Duodenal mucosa (tissue), 2 donors: ENCODE measurements around the gene PRR29.

Experiments used
- H3K27ac ChIP-seq: one replicate; pipeline ENCODE4 v1.7.0; 2013; ENCODE audit warnings: low read depth, low read length
- H3K27me3 ChIP-seq, 2 donors: one replicate each; pipeline ENCODE4 v1.7.0; 2013; ENCODE audit warnings: low read length in 2 of 2, control low read depth in 1 of 2; ENCODE audit not compliant: insufficient read depth in 2 of 2, control insufficient read depth in 1 of 2
- H3K36me3 ChIP-seq, 2 donors: one replicate each; pipeline ENCODE4 v1.7.0; 2013; ENCODE audit warnings: low read length in 2 of 2, control low read depth in 1 of 2; ENCODE audit not compliant: insufficient read depth in 2 of 2, control insufficient read depth in 1 of 2
- H3K4me1 ChIP-seq, 2 donors: one replicate each; pipeline ENCODE4 v1.7.0; 2013; ENCODE audit warnings: low read length in 2 of 2, control low read depth in 1 of 2; ENCODE audit not compliant: insufficient read depth in 2 of 2, control insufficient read depth in 1 of 2
- H3K4me3 ChIP-seq, 2 donors: one replicate each; pipeline ENCODE4 v1.7.0; 2013; ENCODE audit warnings: low read length in 2 of 2, low read depth in 1 of 2
- H3K9ac ChIP-seq, 2 donors: one replicate each; pipeline ENCODE4 v1.7.0; 2013; ENCODE audit warnings: low read length in 2 of 2, low read depth in 1 of 2
- H3K9me3 ChIP-seq, 2 donors: one replicate each; pipeline ENCODE4 v1.7.0; 2013; ENCODE audit warnings: low read length in 2 of 2, control low read depth in 1 of 2; ENCODE audit not compliant: control insufficient read depth in 1 of 2

Gene PRR29

DNA sequence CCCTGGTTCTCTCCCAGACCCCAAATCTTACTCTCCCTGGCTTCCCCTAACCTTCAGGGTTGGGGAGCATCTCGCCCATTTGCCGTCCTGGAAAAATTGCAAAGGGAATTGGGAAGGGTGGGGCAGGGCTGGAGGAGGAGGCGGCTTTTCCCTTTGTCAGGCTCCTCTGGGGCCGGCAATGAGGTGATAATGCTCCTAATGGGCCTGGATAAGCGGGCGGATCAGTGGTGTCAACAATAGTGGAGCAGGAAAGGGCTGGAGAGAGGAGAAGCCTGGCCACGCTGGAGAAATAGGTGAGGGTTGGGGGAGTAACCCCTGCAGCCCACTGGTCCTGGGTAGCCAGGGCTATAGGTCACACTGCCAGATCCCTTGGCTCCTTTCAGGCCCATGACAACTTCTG, 37.7 kb upstream of the PRR29 start:
- Histone ChIP-seq H3K9ac (no peak overlapping the region), H3K36me3 (no peaks in the 10 kb centered on the region), H3K27ac (no peak overlapping the region), H3K4me3 (no peak overlapping the region), H3K4me1 (peaks cover 3 to 5% of the 10 kb centered on the region in 2 donors), H3K9me3 (no peaks in the 10 kb centered on the region), H3K27me3 (no peaks in the 10 kb centered on the region)

DNA sequence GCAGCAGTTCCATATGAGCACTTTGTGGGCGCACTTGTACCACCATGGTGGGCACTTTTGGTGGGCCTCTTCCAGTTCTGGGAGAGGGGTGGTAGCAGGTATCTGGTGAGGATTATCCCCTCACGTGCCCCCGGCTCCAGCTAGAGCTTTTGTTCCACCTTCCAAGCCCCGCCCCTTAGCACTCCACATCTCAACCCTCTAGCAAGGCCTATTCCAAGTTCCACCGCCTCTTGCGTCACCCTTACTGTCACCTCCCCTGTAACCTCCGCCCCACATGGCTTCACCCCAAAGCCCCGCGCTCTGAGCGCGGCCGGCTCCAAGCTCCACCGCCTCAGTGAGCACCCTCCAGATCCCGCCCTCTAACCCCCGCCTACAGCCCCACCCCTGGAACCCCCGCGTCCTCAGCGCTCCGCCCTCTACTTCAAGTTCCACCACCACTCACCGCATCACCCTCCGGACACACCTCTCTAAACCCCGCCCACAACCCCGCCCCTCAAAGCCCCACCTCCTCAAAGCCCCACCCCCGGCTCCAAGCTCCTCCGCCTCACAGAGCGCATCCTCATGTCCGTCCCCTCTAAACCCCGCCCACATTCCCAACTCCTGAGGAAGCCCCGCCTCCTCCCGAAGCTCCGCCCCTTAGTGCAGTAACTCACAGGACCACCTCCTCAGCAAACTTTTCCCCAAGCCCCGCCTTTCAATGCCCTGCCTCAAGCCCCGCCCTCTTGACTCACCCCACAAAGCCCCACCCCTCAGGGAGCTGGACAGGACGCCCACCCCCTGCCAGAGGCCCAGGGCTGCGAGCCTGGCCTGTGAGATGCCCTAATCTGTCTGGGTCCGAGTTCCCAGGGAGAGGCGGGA, 36.6 kb upstream of the PRR29 start:
- H3K4me1 ChIP-seq: peaks cover 3 to 5% of the 10 kb centered on the region in 2 donors
- H3K4me3 ChIP-seq: peak overlapping the region; percentile 23 to 55
- no peak overlapping the region for H3K9ac ChIP-seq

DNA sequence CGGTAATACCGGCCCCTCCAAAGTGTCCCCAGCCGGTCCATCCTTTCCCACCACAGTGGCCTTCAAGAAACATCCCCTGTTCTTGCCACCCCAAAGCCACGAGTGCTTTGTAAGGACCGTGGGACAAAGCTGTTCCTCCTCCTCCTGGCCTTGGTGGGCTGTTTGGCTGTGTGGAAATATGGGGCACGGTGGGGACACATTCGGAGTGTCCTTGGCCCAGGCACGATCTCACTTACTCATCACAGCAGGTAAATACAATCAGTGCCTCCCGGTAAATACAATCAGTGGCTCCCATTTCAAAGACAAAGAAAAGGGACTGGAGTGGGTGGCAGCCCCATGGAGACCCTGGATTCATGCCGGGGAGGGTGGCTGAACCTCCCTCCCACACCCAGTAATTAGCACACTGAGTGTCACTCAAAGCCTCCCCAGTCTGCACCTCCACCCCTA, 35.8 kb upstream of the PRR29 start:
- Histone ChIP-seq H3K9me3 (no peaks in the 10 kb centered on the region), H3K9ac (no peak overlapping the region), H3K27ac (no peak overlapping the region), H3K4me1 (peaks cover 3 to 5% of the 10 kb centered on the region in 2 donors), H3K27me3 (no peaks in the 10 kb centered on the region), H3K36me3 (no peaks in the 10 kb centered on the region), H3K4me3 (no peak overlapping the region)

More for the DNA sequence above, 36.6 kb upstream of the PRR29 start:
- Histone ChIP-seq H3K36me3 (no peaks in the 10 kb centered on the region), H3K9me3 (no peaks in the 10 kb centered on the region), H3K27me3 (no peaks in the 10 kb centered on the region), H3K27ac (no peak overlapping the region)

DNA sequence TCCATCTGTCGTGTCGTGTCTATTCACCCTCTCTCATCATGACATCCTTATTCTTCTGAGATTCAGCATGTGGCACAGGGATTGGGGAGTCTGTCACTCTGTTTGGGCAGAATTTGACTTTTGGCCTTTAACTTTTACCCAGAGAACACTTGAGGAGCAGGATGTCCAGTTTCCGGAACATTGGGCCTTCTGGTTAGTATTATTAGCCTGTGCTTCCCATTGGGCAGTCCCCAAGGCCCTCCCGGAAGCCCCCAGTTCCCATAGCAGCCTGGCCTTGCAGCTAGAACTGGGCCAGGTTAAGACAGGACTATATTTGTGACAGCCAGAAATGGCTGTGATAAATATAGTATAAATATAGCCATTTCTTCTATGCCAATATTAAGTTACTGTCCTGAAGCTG, 35.0 kb upstream of the PRR29 start:
- H3K9ac ChIP-seq: no peak overlapping the region

DNA sequence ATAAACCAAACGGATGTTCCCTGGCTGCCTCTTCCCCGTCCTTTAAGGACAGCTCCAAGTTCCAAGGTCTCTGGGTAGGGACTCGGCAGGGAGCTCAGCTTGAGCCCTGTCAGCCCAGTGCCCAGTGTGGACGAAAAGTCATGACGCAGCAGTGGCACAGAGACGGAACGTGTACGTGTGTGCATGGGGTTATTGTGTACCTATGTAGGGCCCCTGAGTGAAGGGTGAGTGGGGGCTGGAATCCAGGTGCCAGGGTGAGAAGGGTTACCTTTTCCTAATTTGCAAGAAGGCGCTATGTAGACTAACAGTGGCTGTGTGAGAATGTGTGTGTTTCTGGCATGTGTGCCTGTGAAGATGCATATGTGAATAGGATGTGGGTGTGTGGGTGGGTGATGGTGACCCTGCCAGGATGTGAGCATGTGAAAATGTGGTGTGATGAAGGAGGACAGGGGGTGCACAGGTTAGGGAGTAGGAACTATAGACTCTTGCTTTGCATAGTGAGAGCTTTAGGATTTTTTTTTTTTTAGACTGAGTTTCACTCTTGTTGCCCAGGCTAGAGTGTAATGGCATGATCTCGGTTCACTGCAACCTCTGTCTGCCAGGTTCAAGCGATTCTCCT, 31.4 kb upstream of the PRR29 start:
- no peak overlapping the region for H3K9ac ChIP-seq
- no peak overlapping the region for H3K27ac ChIP-seq
- H3K36me3 ChIP-seq: no peaks in the 10 kb centered on the region
- no peaks in the 10 kb centered on the region for H3K4me1 ChIP-seq
- H3K27me3 ChIP-seq: no peaks in the 10 kb centered on the region
- H3K9me3 ChIP-seq: no peaks in the 10 kb centered on the region
- H3K4me3 ChIP-seq: no peak overlapping the region

More for the DNA sequence above, 35.0 kb upstream of the PRR29 start:
- no peaks in the 10 kb centered on the region for H3K9me3 ChIP-seq
- peaks cover 3 to 5% of the 10 kb centered on the region in 2 donors for H3K4me1 ChIP-seq
- H3K36me3 ChIP-seq: no peaks in the 10 kb centered on the region
- H3K27ac ChIP-seq: no peak overlapping the region
- no peak overlapping the region for H3K4me3 ChIP-seq
- no peaks in the 10 kb centered on the region for H3K27me3 ChIP-seq

DNA sequence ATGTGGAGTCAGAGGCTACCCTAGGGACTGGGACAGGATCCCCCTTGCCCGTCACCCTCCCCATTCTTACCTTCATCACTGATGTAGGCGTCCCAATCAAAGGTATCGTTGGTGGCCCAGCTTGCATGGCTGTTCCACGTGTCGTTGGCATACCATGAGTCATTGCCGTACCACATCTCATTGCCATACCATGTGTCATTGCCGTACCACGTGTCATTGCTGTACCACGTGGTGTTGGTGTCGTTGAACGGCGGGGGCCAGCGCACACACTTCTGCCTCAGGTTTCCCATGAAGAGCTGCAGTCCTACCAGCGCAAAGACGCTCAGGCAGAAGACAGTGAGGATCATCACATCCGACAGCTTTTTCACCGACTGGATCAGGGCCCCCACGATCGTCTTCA, 30.2 kb upstream of the PRR29 start:
- Histone ChIP-seq H3K9me3 (no peaks in the 10 kb centered on the region), H3K36me3 (no peaks in the 10 kb centered on the region), H3K27ac (no peak overlapping the region), H3K27me3 (no peaks in the 10 kb centered on the region), H3K9ac (no peak overlapping the region), H3K4me3 (no peak overlapping the region), H3K4me1 (no peaks in the 10 kb centered on the region)

DNA sequence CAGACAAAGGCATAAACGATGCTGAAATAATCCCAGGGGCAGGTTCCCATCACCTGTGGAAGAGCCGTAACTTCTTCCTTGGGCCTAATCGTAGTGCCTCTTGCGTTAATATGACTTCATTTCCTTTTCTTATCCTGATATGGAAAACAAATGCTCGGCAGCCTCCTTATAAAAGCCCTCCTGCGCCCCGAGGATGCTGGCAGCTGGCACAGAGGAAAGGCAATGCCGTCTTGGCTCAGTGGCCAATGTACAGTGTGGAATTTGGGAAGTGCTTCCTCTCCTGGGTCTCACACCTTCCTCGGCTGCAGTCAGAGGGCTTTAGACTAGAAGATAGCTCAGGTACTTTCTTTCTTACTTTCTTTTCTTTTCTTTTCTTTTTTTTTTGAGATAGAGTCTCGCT, 28.9 kb upstream of the PRR29 start:
- no peaks in the 10 kb centered on the region for H3K36me3 ChIP-seq
- H3K27me3 ChIP-seq: no peaks in the 10 kb centered on the region
- no peak overlapping the region for H3K27ac ChIP-seq
- no peaks in the 10 kb centered on the region for H3K9me3 ChIP-seq
- H3K9ac ChIP-seq: no peak overlapping the region
- no peak overlapping the region for H3K4me3 ChIP-seq
- no peaks in the 10 kb centered on the region for H3K4me1 ChIP-seq

DNA sequence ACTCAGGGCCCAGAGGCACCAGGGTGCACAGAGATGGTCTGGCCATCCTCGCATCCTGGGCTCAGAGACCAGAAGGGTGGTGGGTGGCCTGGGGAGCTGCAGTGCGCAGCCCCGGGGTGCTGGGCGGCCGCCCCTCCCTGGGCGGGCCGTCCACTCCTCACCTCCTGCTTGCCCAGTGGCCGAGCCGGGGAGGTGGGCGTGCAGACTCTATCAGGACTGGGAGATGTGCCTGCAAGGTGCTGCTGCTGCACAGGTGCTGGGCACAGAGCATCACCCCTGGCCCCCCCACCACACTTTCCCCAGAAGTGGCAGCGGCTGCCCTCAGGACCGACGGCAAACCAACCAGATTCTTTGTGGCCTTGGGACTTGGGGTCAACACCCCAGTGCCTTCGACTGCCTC, 25.4 kb upstream of the PRR29 start, which contains the start of gene SCN4A:
SCN4A (minus strand) TSS at position 123 of the 400 bp plus-strand sequence; CDS start at position 46, 77 bp downstream.
- Histone ChIP-seq H3K27ac (no peak within 1 kb of the TSS), H3K9me3 (no peaks in the 10 kb centered on the region)

DNA sequence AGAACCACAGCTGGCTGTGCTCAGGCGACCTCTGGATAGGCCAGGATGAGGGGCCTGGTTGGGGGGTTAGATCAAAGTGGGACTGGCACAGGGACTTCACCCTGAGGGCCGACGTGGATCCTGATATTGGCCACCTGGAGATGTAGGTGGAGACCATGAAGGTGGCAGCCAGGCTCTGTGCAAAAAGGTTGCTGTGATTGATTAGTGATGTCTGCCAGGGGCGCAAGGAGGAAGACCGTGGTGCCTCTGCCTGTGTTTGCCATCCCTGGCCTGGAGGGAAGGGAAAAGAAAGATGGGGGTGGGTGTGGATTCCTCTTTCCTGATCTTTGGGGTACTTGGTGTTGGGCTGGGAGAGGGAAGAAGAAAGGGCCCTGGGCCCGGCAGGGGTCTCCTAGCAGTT, 24.9 kb upstream of the PRR29 start:
- no peak overlapping the region for H3K9ac ChIP-seq

More for the DNA sequence above, 25.4 kb upstream of the PRR29 start, which contains the start of gene SCN4A:
- Histone ChIP-seq H3K27me3 (no peaks in the 10 kb centered on the region), H3K36me3 (no peaks in the 10 kb centered on the region), H3K4me3 (no peak within 1 kb of the TSS), H3K4me1 (no peaks in the 10 kb centered on the region), H3K9ac (no peak within 1 kb of the TSS)

DNA sequence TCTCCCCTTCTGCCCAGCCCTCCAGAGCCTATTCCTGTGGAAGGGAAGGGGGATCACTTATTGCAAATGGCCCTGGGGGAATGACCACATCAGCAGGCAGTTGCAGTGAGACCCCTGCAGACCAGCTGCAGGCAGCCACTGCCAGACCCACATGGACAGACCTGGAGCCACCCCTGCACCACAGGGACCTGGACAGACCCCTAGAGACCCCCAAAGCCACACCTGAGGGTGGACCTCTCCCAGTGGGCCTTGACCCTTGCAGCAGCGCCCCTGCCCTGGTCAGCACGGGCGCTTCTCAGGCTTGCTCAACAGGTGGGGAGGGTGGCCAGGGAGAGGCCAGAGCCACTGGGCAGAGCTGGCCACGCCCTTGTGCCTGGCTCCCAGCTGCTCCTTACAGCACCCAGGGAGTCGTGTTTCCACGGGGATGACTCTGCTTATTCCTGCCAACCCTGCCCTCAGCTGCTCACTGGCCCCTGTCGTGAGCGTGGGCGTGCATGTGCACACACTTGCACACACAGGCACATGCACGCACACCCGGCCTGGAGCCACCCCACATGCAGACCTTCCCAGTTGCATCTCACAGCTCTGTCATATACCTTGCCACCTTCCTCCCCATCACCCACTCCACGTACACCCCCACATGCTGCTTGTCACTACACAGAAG, 24.1 kb upstream of the PRR29 start:
- no peak overlapping the region for H3K9ac ChIP-seq
- H3K27me3 ChIP-seq: no peaks in the 10 kb centered on the region
- H3K4me3 ChIP-seq: no peak overlapping the region
- no peaks in the 10 kb centered on the region for H3K36me3 ChIP-seq
- no peaks in the 10 kb centered on the region for H3K9me3 ChIP-seq
- H3K27ac ChIP-seq: no peak overlapping the region
- H3K4me1 ChIP-seq: no peaks in the 10 kb centered on the region

More for the DNA sequence above, 24.9 kb upstream of the PRR29 start:
- no peaks in the 10 kb centered on the region for H3K36me3 ChIP-seq
- H3K27me3 ChIP-seq: no peaks in the 10 kb centered on the region
- no peak overlapping the region for H3K4me3 ChIP-seq
- H3K4me1 ChIP-seq: no peaks in the 10 kb centered on the region
- no peak overlapping the region for H3K27ac ChIP-seq
- no peaks in the 10 kb centered on the region for H3K9me3 ChIP-seq
